HG03196 (cell line): Measurements from ENCODE around the gene GSDMA.
"Not testable (repeated sequence)": the region's sequence is repeated elsewhere in the genome, so short reads cannot be mapped to it uniquely, and the experiment has no call there.

Experiments used
- ATAC-seq: cut with Tn5 transposase; IDR thresholded peaks from one replicate; pipeline ENCODE4 v1.9.1; 2021; ENCODE audit not compliant: unreplicated experiment

The GSDMA gene

DNA sequence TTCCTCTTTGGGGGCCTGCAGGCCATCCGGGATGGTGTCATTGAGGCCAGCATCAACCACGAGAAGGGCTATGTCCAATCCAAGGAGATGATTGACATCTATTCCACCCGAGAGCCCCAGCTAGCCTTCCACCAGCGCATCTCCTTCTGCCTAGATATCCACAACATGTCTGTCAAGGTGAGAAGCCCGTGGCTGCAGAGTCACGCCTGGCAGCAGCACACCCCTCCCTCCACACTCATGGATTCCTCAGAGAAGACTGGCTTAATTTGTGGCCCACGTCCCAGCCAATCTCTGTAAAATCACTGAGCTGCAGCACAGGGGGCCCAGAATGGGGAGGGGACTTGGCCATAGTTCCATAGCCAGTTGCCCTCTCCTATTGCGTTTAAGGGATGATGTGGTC, 33.4 kb downstream of the GSDMA start:
- ATAC-seq = no peak

DNA sequence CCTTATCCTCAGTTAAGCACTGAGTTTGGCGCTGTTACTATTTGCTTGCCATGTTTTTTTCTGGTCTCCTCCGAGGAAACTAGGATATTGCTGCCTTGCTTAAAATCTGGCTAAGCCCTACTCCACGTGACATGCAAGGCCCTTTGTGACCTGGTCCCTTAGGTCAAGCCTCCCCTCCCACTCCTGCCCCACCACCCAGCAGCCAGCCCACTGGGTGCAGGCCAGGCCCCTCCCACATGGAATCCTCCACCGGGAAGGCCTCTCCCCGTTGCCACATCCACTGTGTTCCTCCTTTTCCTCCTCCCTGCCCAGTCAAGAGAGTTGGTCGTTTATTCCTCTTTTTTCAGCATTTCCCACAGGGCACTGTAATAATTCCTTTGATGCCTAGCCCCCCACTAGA, 34.0 kb downstream of the GSDMA start:
- no peak for ATAC-seq

DNA sequence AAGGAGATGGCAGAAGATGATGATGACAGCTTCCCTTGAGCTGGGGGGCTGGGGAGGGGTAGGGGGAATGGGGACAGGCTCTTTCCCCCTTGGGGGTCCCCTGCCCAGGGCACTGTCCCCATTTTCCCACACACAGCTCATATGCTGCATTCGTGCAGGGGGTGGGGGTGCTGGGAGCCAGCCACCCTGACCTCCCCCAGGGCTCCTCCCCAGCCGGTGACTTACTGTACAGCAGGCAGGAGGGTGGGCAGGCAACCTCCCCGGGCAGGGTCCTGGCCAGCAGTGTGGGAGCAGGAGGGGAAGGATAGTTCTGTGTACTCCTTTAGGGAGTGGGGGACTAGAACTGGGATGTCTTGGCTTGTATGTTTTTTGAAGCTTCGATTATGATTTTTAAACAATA, 34.7 kb downstream of the GSDMA start:
- ATAC-seq = no peak

DNA sequence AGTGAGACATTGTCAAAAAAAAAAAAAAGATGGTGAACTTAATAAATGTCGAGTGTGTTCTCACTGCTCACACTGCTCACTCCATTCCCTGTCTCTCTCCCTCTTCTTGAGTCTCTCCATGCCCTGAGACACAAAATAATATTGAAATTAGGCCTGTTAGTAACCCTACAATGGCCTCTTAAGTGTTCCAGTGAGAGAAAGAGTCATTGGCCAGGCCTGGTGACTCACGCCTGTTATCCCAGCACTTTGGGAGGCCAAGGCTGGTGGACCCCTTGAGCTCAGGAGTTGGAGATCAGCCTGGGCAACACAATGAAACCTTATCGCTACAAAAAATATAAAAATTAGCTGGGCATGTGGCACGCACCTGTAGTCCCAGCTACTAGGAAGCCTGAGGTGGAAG, 36.3 kb downstream of the GSDMA start:
- ATAC-seq = no peak

DNA sequence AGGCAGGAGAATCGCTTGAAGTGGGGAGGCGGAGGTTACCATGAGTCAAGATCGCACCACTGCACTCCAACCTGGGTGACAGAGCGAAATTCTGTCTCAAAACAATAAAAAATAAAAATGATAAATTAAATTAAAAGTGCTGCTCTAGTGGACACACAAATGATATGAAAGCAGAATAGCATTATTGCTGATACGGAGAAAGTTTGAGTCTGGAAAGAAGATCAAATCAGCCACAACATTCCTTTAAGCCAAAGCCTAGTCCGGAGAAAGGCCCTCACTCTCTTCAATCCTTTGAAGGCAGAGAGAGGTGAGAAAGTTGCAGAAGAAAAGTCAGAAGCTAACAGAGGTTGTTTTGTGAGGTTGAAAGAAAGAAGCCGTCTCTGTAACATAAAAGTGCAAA, 37.4 kb downstream of the GSDMA start:
- no peak for ATAC-seq

DNA sequence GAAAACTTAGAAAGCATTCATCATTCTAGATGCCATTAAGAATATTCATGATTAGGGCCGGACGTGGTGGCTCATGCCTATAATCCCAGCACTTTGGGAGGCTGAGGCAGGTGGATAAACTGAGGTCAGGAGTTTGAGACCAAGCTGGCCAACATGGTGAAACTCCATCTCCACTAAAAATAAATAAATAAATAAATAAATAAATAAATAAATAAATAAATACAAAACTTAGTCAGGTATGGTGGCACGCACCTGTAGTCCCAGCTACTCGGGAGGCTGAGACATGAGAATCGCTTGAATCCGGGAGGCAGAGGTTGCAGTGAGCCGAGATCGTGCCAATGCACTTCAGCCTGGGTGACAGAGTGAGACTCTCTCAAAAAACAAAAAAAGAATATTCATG, 38.5 kb downstream of the GSDMA start:
- not testable (repeated sequence) for ATAC-seq

DNA sequence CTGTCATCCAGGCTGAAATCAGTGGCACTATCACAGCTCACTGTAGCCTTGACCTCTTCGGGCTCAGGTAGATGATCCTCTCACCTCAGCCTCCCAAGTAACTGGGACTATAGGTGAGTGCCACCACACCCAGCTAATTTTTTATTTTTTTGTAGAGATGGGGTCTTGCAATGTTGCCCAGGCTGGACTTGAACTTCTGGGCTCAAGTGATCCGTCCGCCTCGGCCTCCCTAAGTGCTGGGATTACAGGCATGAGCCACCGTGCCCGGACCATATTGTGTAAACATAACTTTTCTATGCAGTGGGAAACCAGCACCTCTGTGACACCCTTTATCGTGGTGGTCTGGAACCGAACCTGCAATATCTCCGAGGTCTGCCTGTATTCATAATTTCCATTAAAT, 41.3 kb downstream of the GSDMA start:
- ATAC-seq = no peak

DNA sequence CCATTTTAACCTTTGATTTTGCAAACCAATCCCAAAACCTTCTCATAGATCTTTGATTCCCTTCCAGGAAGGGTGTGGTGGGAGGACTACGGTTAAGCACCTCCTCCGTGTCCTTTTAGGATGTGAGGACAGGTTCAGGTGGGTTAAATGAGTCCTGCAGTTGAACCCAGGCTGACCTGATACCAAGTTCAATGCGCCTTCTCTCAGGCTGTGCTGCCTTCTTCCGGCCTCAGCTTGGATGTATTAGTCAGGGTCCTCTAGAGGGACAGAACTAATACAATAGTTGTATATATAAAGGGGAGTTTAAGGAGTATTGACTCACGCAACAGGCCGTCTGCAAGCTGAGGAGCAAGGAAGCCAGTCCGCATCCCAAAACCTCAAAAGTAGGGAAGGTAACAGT, 41.9 kb downstream of the GSDMA start:
- ATAC-seq = no peak

DNA sequence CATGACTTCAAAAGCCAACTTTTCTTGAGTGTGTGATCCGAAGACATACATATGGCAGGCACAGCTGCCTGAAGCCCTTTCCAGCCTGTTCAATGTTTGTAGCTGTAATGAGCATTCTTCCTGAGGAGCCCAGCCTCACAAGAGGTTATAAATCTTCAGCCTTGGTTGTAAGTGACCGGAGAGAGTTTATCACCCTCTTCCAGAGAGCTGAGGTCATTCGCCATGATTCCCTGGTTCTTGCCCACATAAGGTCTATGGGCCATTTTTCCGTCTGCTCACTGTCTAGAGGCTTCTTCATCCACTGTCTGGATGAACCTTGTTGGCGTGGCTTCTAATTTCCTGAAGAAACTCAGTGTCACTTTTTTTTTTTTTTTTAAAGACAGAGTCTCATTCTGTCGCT, 42.7 kb downstream of the GSDMA start:
- no peak for ATAC-seq

DNA sequence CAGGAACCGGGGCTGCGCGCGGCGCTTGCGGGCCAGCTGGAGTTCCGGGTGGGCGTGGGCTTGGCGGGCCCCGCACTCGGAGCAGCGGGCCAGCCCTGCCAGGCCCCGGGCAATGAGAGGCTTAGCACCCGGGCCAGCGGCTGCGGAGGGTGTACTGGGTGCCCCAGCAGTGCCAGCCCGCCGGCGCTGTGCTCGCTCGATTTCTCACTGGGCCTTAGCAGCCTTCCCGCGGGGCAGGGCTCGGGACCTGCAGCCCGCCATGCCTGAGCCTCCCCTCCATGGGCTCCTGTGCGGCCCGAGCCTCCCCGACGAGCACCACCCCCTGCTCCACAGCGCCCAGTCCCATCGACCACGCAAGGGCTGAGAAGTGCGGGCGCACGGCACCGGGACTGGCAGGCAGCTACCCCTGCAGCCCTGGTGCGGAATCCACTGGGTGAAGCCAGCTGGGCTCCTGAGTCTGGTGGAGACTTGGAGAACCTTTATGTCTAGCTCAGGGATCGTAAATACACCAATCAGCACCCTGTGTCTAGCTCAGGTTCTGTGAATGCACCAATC, 48.2 kb downstream of the GSDMA start:
- ATAC-seq = not testable (repeated sequence)

DNA sequence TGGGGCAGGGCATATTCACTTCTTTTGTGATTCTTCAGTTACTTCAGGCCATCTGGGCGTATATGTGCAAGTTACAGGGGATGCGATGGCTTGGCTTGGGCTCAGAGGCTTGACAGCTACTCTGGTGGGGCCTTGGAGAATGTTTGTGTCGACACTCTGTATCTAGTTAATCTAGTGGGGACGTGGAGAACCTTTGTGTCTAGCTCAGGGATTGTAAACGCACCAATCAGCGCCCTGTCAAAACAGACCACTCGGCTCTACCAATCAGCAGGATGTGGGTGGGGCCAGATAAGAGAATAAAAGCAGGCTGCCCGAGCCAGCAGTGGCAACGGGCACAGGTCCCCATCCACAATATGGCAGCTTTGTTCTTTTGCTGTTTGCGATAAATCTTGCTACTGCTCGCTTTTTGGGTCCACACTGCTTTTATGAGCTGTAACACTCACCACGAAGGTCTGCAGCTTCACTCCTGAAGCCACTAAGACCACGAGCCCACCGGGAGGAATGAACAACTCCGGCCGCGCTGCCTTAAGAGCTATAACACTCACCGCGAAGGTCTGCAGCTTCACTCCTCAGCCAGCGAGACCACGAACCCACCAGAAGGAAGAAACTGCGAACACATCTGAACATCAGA, 49.3 kb downstream of the GSDMA start:
- not testable (repeated sequence) for ATAC-seq

DNA sequence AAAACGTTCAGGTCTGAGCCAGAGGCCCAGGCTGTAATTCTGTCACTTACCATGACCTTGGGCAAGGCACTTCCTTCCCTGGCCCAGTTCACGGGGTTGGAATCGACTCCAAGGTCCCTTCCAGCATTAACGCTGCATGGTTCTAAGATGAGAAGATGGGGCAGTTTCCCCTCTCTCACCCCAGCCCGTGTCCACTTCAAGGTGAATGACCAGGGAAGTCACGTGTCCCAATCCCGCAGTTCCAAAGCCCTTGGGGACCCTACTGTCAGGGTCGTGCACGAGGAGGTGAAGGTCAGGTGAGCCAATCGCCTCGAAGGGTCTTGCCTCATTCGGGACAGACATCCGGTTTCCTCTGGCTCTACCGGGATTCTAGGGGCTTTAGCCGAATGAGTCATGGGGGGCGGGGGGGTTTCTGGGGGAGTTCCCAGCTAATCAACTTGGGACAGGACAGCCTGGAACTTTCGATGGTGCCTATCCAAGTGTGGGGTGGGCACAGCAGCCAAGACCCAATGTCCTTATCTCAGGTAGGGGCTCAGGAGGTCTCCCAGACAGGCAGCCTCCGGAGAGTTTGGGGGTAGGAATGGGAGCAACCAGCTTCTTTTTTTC, 51.7 kb downstream of the GSDMA start:
- no peak for ATAC-seq

DNA sequence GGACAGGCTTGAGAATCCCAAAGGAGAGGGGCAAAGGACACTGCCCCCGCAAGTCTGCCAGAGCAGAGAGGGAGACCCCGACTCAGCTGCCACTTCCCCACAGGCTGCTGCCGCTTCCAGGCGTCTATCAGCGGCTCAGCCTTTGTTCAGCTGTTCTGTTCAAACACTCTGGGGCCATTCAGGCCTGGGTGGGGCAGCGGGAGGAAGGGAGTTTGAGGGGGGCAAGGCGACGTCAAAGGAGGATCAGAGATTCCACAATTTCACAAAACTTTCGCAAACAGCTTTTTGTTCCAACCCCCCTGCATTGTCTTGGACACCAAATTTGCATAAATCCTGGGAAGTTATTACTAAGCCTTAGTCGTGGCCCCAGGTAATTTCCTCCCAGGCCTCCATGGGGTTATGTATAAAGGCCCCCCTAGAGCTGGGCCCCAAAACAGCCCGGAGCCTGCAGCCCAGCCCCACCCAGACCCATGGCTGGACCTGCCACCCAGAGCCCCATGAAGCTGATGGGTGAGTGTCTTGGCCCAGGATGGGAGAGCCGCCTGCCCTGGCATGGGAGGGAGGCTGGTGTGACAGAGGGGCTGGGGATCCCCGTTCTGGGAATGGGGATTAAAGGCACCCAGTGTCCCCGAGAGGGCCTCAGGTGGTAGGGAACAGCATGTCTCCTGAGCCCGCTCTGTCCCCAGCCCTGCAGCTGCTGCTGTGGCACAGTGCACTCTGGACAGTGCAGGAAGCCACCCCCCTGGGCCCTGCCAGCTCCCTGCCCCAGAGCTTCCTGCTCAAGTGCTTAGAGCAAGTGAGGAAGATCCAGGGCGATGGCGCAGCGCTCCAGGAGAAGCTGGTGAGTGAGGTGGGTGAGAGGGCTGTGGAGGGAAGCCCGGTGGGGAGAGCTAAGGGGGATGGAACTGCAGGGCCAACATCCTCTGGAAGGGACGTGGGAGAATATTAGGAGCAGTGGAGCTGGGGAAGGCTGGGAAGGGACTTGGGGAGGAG, 52.5 kb downstream of the GSDMA start, which contains the start of gene CSF3:
TSS of gene CSF3 (plus strand) at position 436 of the 993 bp plus-strand sequence. CDS start at position 471, 35 bp downstream.
- ATAC-seq = no peak

DNA sequence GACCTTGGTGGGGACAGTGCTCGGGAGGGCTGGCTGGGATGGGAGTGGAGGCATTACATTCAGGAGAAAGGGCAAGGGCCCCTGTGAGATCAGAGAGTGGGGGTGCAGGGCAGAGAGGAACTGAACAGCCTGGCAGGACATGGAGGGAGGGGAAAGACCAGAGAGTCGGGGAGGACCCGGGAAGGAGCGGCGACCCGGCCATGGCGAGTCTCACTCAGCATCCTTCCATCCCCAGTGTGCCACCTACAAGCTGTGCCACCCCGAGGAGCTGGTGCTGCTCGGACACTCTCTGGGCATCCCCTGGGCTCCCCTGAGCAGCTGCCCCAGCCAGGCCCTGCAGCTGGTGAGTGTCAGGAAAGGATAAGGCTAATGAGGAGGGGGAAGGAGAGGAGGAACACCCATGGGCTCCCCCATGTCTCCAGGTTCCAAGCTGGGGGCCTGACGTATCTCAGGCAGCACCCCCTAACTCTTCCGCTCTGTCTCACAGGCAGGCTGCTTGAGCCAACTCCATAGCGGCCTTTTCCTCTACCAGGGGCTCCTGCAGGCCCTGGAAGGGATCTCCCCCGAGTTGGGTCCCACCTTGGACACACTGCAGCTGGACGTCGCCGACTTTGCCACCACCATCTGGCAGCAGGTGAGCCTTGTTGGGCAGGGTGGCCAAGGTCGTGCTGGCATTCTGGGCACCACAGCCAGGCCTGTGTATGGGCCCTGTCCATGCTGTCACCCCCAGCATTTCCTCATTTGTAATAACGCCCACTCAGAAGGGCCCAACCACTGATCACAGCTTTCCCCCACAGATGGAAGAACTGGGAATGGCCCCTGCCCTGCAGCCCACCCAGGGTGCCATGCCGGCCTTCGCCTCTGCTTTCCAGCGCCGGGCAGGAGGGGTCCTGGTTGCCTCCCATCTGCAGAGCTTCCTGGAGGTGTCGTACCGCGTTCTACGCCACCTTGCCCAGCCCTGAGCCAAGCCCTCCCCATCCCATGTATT, 53.5 kb downstream of the GSDMA start:
- no peak for ATAC-seq

DNA sequence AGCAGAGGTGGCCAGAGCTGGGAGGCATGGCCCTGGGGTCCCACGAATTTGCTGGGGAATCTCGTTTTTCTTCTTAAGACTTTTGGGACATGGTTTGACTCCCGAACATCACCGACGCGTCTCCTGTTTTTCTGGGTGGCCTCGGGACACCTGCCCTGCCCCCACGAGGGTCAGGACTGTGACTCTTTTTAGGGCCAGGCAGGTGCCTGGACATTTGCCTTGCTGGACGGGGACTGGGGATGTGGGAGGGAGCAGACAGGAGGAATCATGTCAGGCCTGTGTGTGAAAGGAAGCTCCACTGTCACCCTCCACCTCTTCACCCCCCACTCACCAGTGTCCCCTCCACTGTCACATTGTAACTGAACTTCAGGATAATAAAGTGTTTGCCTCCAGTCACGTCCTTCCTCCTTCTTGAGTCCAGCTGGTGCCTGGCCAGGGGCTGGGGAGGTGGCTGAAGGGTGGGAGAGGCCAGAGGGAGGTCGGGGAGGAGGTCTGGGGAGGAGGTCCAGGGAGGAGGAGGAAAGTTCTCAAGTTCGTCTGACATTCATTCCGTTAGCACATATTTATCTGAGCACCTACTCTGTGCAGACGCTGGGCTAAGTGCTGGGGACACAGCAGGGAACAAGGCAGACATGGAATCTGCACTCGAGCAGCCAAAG, 54.7 kb downstream of the GSDMA start:
- no peak for ATAC-seq

DNA sequence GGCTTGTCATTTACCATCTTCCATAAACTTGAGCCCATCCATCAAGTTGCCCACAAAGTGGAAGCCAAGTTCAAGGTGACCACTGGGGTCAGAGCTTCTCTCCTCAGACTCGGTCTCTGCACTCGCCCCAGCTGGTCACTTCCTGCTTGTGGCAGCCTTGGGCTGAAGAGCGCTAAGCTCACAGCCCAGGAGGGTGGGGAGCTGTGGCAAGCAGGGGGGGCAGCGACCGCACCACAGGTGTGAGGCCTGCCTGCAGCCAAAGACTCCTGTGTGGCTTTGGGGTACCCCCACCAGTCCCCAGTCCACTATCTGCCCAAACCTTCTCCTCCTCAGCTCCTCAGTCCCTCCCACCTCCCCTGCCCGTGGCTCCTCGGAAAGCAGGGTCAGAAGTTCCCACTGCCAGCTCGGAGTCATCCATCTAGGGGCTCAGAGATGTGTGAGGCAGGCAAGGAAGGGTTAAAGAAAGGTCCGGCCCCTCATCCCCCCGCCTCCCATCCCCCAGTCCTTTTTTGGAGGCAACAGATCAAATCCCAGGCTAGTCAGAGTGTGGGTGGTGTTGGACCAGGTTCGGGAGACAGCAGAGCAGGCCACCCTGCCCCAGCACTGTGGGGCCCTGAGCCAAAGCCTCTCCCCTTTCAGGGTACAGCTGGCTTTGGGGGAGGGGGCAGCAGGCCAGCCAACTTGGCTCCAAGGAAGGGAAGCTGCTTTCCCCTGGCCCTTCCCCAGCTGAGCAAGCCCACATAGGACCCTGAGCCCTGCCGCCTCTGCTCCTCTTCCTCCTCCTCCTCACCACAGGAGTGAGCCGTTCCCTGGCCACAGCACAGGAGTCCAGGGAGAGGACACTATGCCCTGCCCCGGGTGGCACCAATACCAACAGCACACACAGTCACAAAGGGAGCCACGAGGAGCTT, 55.7 kb downstream of the GSDMA start:
- no peak for ATAC-seq

DNA sequence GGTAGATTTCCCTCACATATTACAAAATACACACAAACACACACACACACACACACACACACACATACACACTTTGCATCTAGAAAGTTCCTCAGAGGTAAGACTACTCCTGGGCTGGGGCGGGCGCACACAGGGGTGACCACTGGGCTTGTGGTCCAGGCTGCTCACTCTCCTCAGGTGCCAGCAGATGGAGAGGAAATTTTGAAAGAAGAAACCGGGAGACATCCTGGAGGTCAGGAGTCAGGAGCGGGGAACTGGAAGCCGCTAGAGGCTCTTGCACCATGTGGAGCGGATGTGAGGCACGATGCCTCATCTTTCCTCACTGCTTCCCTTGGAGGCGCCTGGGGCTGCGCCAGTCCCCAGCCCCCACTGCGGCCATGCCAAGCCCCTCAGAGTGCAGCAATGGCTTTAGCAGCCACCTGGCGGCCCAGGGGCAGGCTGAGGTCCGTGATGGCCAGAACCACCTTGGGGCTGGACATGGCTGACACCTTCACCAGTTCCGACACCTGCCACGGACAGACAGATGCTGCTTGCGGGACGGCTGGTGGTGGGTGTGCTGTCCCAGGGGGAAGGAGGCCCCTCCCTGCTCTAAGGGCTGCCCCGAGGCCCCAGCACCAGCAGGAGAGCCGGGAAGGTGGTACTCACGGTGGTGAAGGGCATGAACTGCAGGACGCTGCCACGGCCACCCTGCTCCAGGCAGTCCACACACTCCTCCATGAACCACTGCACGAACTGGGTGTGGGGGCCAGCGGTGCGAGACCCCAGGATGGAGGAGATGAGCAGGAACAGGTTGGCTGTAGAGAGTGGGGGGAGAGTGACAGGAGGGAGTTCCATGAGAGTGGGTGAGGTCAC, 56.6 kb downstream of the GSDMA start:
- no peak for ATAC-seq

DNA sequence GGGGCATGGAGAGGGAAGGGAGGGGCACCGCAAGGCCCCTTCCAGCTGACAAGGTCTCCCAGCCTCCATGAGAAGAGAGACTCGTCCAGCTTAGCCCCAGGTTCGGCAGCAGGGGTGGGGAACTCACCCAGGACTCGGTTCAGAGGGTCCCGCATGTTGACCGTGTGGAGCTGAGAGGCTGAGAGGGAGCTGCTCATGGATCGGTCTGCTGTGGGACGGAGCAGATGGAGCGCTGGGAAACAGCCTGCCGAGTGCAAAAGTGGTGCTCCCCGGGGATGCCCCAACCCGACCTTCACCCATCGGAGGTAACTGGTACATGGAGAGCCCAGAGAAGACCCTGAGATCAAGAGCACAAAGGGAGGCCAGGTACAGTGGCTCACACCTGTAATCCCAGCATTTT, 57.3 kb downstream of the GSDMA start:
- no peak for ATAC-seq
